ENCODE data around the gene RND3.

Gene RND3

GRCh38 chr2:150487537-150488429 is at the start of gene RND3:
Gene RND3 (minus strand): TSS chr2:150487667. CDS start chr2:150487417, 250 bp downstream.
- peak; percentile 23 to 44 (median 31) for DNase-seq (ENCODE audit: low read depth in 3 of 3)

GRCh38 chr2:150535176-150535575 is 47.7 kb upstream of the RND3 start:
- DNase-seq (ENCODE audit: low read depth in 3 of 3): no peak

- no peak for DNase-seq (ENCODE audit: low read depth in 3 of 3)
Measured at GRCh38 chr2:150532879-150533278, 45.4 kb upstream of the RND3 start.

- no peak for DNase-seq (ENCODE audit: low read depth in 3 of 3)
Measured at GRCh38 chr2:150532020-150532419, 44.6 kb upstream of the RND3 start.

- no peak for DNase-seq (ENCODE audit: low read depth in 3 of 3)
Measured at GRCh38 chr2:150531591-150531990, 44.1 kb upstream of the RND3 start.

GRCh38 chr2:150530168-150530567 is 42.7 kb upstream of the RND3 start:
- DNase-seq (ENCODE audit: low read depth in 3 of 3): no peak

- no peak for DNase-seq (ENCODE audit: low read depth in 3 of 3)
Measured at GRCh38 chr2:150528861-150529801, 41.7 kb upstream of the RND3 start.

- no peak for DNase-seq (ENCODE audit: low read depth in 3 of 3)
Measured at GRCh38 chr2:150526827-150527226, 39.4 kb upstream of the RND3 start.

- DNase-seq (ENCODE audit: low read depth in 3 of 3): no peak
Measured at GRCh38 chr2:150526006-150526405, 38.5 kb upstream of the RND3 start.

- DNase-seq (ENCODE audit: low read depth in 3 of 3): no peak
Measured at GRCh38 chr2:150522269-150522668, 34.8 kb upstream of the RND3 start.

- no peak for DNase-seq (ENCODE audit: low read depth in 3 of 3)
Measured at GRCh38 chr2:150520887-150521664, 33.6 kb upstream of the RND3 start.

GRCh38 chr2:150520033-150520432 is 32.6 kb upstream of the RND3 start:
- DNase-seq (ENCODE audit: low read depth in 3 of 3): no peak

GRCh38 chr2:150517951-150518680 is 30.6 kb upstream of the RND3 start:
- no peak for DNase-seq (ENCODE audit: low read depth in 3 of 3)

GRCh38 chr2:150513647-150514046 is 26.2 kb upstream of the RND3 start:
- no peak for DNase-seq (ENCODE audit: low read depth in 3 of 3)

- DNase-seq (ENCODE audit: low read depth in 3 of 3): no peak
Measured at GRCh38 chr2:150508497-150509137, 21.1 kb upstream of the RND3 start.

GRCh38 chr2:150507071-150507470 is 19.6 kb upstream of the RND3 start:
- no peak for DNase-seq (ENCODE audit: low read depth in 3 of 3)

- no peak for DNase-seq (ENCODE audit: low read depth in 3 of 3)
Measured at GRCh38 chr2:150505178-150505577, 17.7 kb upstream of the RND3 start.

- no peak for DNase-seq (ENCODE audit: low read depth in 3 of 3)
Measured at GRCh38 chr2:150495993-150496627, 8.6 kb upstream of the RND3 start.

GRCh38 chr2:150495001-150495400 is 7.5 kb upstream of the RND3 start:
- DNase-seq (ENCODE audit: low read depth in 3 of 3): no peak

All from stimulated activated CD4-positive, alpha-beta T cell treated with anti-CD3 and anti-CD28 coated beads, TNF-alpha, amount 100 ng/mL, for 48 hours (primary cell).